Measurements from ENCODE around the gene DPYSL4. TPM values are rescaled to one million over a fixed set of nuclear protein-coding genes. Genes with fewer than 3 reads are reported as not detected.

DPYSL4 gene
- total and polyA plus RNA-seq, 12 donors = 2.4 to 78.9 (median 30.6) TPM

DNA sequence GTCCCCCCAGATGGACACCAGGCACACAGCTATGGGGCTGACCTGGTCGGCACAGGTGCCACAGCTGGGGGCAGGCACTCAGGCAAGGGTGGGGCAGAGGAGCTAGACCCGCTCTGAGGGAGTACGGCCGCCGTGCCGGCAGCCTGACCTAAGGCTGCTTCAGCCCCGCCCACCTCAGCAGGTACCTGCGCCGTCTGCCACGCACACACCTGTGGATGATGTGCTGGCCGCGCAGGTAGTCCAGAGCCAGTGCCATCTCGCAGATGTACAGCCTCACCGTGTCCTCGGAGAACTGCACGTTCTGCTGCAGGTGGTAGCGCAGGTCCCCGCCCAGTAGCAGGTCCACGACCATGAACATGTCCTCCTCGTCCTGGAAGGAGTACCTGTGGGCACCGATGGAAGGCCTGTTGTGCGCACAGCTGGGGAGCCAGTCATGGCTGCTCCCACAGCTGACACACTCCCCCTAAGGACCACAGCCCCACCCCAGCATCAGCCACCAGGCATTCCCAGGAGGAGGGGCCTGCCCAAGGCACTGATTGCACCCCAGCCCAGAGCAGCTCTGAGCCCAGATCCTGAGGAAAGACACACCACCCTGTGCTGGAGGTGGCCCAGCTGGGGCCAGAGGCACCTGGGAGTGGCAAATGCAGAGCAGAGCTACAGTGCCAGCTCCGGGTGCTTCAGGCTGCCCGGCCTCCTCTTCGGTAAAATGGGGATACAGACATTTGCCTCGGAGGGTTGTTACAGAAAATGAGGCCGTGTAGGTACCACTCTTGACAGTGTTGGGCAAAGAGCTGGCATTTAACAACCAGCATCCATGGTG, 40.0 kb downstream of the DPYSL4 start:
- ATAC-seq = no peak
- H3K27me3 ChIP-seq = no peaks in the 10 kb centered on the region
- WGBS, 2 donors = 89 to 94% methylated on average over 27 of the region's 27 CpGs
- peak in 1 of 2 donors; percentile 7 for DNase-seq
- H3K4me1 ChIP-seq = peaks cover 0 to 48% (median 0%) of the 10 kb centered on the region in 9 donors
- H3K27ac ChIP-seq = no peak overlapping the region
- TF ChIP-seq, protein P1, sequence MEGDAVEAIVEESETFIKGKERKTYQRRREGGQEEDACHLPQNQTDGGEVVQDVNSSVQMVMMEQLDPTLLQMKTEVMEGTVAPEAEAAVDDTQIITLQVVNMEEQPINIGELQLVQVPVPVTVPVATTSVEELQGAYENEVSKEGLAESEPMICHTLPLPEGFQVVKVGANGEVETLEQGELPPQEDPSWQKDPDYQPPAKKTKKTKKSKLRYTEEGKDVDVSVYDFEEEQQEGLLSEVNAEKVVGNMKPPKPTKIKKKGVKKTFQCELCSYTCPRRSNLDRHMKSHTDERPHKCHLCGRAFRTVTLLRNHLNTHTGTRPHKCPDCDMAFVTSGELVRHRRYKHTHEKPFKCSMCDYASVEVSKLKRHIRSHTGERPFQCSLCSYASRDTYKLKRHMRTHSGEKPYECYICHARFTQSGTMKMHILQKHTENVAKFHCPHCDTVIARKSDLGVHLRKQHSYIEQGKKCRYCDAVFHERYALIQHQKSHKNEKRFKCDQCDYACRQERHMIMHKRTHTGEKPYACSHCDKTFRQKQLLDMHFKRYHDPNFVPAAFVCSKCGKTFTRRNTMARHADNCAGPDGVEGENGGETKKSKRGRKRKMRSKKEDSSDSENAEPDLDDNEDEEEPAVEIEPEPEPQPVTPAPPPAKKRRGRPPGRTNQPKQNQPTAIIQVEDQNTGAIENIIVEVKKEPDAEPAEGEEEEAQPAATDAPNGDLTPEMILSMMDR (IDR thresholded peaks at IDR 0.05) = no peak
- intact Hi-C loops (cut with DNase I) = loop anchor here in 5 of 10 donors (5.0 to 10.0 kb wide), 4 partner anchors 226 to 418 kb away; no protein-coding TSS in a partner anchor
- no peaks in the 10 kb centered on the region for H3K9me3 ChIP-seq
- H3K4me3 ChIP-seq = no peak overlapping the region
- H3K36me3 ChIP-seq = no peaks in the 10 kb centered on the region

DNA sequence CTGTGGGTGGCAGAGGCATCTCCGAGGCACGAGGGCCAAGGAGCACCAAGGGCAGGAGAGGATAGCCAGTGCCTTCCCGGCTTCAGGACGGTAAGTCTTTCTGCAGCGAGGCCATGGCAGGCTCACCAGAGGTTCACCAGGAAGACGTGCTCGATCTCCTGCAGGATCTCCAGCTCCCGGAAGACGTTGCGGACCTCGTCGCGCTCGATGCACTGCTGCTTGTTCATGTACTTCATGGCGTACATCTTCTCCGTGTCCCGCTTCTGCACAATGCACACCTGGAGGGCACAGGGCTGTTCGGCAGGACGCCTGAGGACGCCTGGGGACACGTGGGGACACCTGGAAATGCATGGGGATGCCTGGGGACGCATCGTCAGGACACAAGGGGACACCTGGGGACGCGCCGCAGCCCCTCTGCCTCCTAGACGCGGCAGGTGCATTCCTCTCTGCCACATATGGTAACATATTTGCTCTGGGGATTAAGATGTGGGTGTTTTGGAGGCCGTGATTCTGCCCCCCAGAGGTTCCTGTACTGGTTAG, 41.2 kb downstream of the DPYSL4 start:
- 92 to 93% methylated on average over 29 of the region's 29 CpGs for WGBS, 2 donors
- ATAC-seq (no peak), DNase-seq (peak in 1 of 2 donors; percentile 8)
- Histone ChIP-seq H3K36me3 (no peaks in the 10 kb centered on the region), H3K27ac (no peak overlapping the region), H3K27me3 (no peaks in the 10 kb centered on the region), H3K4me3 (no peak overlapping the region), H3K9me3 (no peaks in the 10 kb centered on the region), H3K4me1 (peaks cover 0 to 56% (median 0%) of the 10 kb centered on the region in 9 donors)
- TF ChIP-seq, protein P1 (IDR thresholded peaks at IDR 0.05) = no peak
- intact Hi-C loops (cut with DNase I) = loop anchor here in 5 of 10 donors (5.0 to 10.0 kb wide), 4 partner anchors 224 to 417 kb away; no protein-coding TSS in a partner anchor

DNA sequence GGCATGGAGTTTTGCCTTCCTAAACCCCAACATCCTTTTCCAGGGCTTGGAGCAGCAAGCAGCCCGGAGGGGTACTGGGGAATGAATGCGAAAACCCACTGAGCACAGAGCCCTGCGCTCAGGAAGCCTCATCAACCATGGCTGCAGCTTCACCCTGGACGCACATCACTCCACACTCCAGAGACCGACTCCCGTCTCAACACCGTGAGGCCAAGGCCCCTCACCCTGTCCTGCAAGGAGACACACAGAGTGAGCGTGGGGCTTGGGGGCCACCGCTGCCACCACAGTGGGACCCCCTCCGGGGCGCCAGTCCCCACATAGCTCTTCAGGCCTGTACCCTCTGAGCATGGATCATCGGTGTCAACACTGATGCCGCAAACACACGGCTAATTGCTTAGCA, 41.9 kb downstream of the DPYSL4 start:
- TF ChIP-seq, protein P1 (IDR thresholded peaks at IDR 0.05) = no peak
- WGBS, 2 donors = 88 to 89% methylated on average over 14 of the region's 14 CpGs
- ATAC-seq (no peak), DNase-seq (peak in 1 of 2 donors; percentile 3)
- Histone ChIP-seq H3K4me1 (peaks cover 0 to 56% (median 0%) of the 10 kb centered on the region in 9 donors), H3K36me3 (no peaks in the 10 kb centered on the region), H3K27me3 (no peaks in the 10 kb centered on the region), H3K4me3 (no peak overlapping the region), H3K27ac (no peak overlapping the region), H3K9me3 (no peaks in the 10 kb centered on the region)
- intact Hi-C loops (cut with DNase I) = loop anchor here in 5 of 10 donors (5.0 to 10.0 kb wide), 4 partner anchors 224 to 416 kb away; no protein-coding TSS in a partner anchor

DNA sequence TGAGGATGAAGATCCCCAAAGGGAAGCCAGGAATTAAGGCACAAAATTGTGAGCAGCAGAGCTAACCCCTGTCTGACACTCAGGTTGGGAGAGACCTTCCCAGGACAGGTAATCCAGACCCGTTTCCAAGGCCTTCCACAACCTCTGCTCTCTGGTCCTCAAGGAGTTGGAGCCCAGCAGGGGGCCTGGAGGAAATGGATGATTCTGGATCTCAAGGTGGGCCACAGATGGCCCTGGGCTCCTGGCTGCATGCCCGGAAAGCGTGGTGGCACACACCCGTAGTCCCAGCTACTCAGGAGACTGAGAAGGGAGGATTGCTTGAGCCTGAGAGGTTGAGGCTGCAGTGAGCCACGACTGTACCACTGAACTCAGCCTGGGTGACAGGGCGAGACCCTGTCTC, 42.3 kb downstream of the DPYSL4 start:
- Histone ChIP-seq H3K4me1 (peaks cover 0 to 56% (median 0%) of the 10 kb centered on the region in 9 donors), H3K4me3 (no peak overlapping the region), H3K27ac (no peak overlapping the region), H3K27me3 (no peaks in the 10 kb centered on the region), H3K9me3 (no peaks in the 10 kb centered on the region), H3K36me3 (no peaks in the 10 kb centered on the region)
- ATAC-seq (no peak), DNase-seq (peak in 1 of 2 donors; percentile 4)
- TF ChIP-seq, protein P1 (IDR thresholded peaks at IDR 0.05) = no peak
- intact Hi-C loops (cut with DNase I) = loop anchor here in 5 of 10 donors (5.0 to 10.0 kb wide), 4 partner anchors 223 to 416 kb away; no protein-coding TSS in a partner anchor
- 81 to 87% methylated on average over 6 of the region's 6 CpGs for WGBS, 2 donors
